Neural cell (in vitro differentiated cells): ENCODE data around the gene WDR17. TPM values are rescaled to one million over a fixed set of nuclear protein-coding genes. Genes with fewer than 3 reads are reported as not detected.
"Not testable (repeated sequence)": the region's sequence is repeated elsewhere in the genome, so short reads cannot be mapped to it uniquely, and the experiment has no call there.

Experiments
- H2AFZ ChIP-seq: fragments of 200-600, 300-800 bp; sonication (generic), shearing (Covaris generic); 2 replicates; pipeline ENCODE4 v1.6.0; 2014; ENCODE audit warnings: low read depth, mild to moderate bottlenecking, antibody characterized with exemption, low read length, moderate library complexity
- H3F3A ChIP-seq: fragments of 200-600 bp; shearing (Covaris generic); 2 replicates; pipeline ENCODE4 v1.6.1; 2016; ENCODE audit warnings: mild to moderate bottlenecking, moderate library complexity, mixed read lengths, antibody characterized with exemption, low read length; ENCODE audit not compliant: insufficient read depth, poor library complexity, severe bottlenecking
- H3K27ac ChIP-seq: fragments of 200-600, 300-800 bp; sonication (generic), shearing (Covaris generic); 2 replicates; pipeline ENCODE4 v1.5.1; 2014; ENCODE audit warnings: mild to moderate bottlenecking, low read length, moderate library complexity
- H3K27me3 ChIP-seq: fragments of 300-800, 200-600 bp; sonication (generic), shearing (Covaris generic); 2 replicates; pipeline ENCODE4 v1.6.0; 2014; ENCODE audit warnings: mild to moderate bottlenecking, low read depth, low read length, moderate library complexity; ENCODE audit not compliant: insufficient read depth
- H3K36me3 ChIP-seq: fragments of 300-800, 200-600 bp; sonication (generic), shearing (Covaris generic); 2 replicates; pipeline ENCODE4 v1.5.1; 2014; ENCODE audit warnings: mild to moderate bottlenecking, antibody characterized with exemption, low read length, moderate library complexity; ENCODE audit not compliant: insufficient read depth
- H3K4me2 ChIP-seq: fragments of 300-800, 200-600 bp; sonication (generic), shearing (Covaris generic); 2 replicates; pipeline ENCODE4 v1.6.0; 2014; ENCODE audit warnings: mild to moderate bottlenecking, low read length
- H3K4me3 ChIP-seq: fragments of 300-800, 200-600 bp; sonication (generic), shearing (Covaris generic); 2 replicates; pipeline ENCODE4 v1.5.1; 2014; ENCODE audit warnings: mild to moderate bottlenecking, low read length, moderate library complexity
- H3K79me2 ChIP-seq: fragments of 200-600 bp; shearing (Covaris generic); replicated peaks from 2 replicates; pipeline ENCODE4 v1.6.0; 2014; ENCODE audit warnings: mild to moderate bottlenecking, low read length, moderate library complexity; ENCODE audit not compliant: insufficient read depth
- H3K9ac ChIP-seq: fragments of 300-800, 200-600 bp; sonication (generic), shearing (Covaris generic); 2 replicates; pipeline ENCODE4 v1.6.1; 2016; ENCODE audit warnings: mild to moderate bottlenecking, low read length, mixed read lengths
- H3K9me2 ChIP-seq: fragments of 200-600 bp; shearing (Covaris generic); 2 replicates; pipeline ENCODE4 v1.6.1; 2016; ENCODE audit warnings: mild to moderate bottlenecking, low read length, mixed read lengths; ENCODE audit not compliant: insufficient read depth
- H3K9me3 ChIP-seq: fragments of 200-600, 300-800 bp; sonication (generic), shearing (Covaris generic); 2 replicates; pipeline ENCODE4 v1.6.1; 2016; ENCODE audit warnings: mild to moderate bottlenecking, mixed run types, low read length, moderate library complexity, mixed read lengths
- H4K20me1 ChIP-seq: fragments of 200-600 bp; shearing (Covaris generic); 2 replicates; pipeline ENCODE4 v1.6.1; 2016; ENCODE audit warnings: mild to moderate bottlenecking, mixed run types; ENCODE audit not compliant: insufficient read depth
- EP300 ChIP-seq: fragments of 450-650 bp; conservative IDR thresholded peaks from 2 replicates; pipeline ENCODE4 v1.6.1; 2014; ENCODE audit warnings: antibody characterized with exemption, mild to moderate bottlenecking, moderate library complexity; ENCODE audit not compliant: poor library complexity, severe bottlenecking
- EZH2 ChIP-seq: fragments of 200-600, 300-800 bp; shearing (Covaris generic), sonication (generic); IDR thresholded peaks from 2 replicates; pipeline ENCODE4 v1.6.1; 2014; ENCODE audit warnings: antibody characterized with exemption, low read length, borderline replicate concordance, mild to moderate bottlenecking; ENCODE audit not compliant: insufficient read depth, poor library complexity, severe bottlenecking
- MXI1 ChIP-seq: fragments of 450-650 bp; conservative IDR thresholded peaks from 2 replicates; pipeline ENCODE4 v1.6.1; 2014; ENCODE audit warnings: antibody characterized with exemption, mild to moderate bottlenecking; ENCODE audit not compliant: poor library complexity, severe bottlenecking
- POLR2AphosphoS5 ChIP-seq: IDR thresholded peaks from 2 replicates; pipeline ENCODE4 v1.6.1; 2012
- RAD21 ChIP-seq: fragments of 450-650 bp; conservative IDR thresholded peaks from 2 replicates; pipeline ENCODE4 v1.6.1; 2014; ENCODE audit warnings: antibody characterized with exemption, mild to moderate bottlenecking, moderate library complexity
- SMC3 ChIP-seq: fragments of 450-650 bp; conservative IDR thresholded peaks from 2 replicates; pipeline ENCODE4 v1.6.1; 2014; ENCODE audit warnings: antibody characterized with exemption, mild to moderate bottlenecking, moderate library complexity; ENCODE audit not compliant: poor library complexity
- TAF1 ChIP-seq: IDR thresholded peaks from 2 replicates; pipeline ENCODE4 v1.6.1; 2012; ENCODE audit warnings: low read depth
- polyA plus RNA-seq: library from polyadenylated mRNA; depleted of rRNA; stranded (reverse); fragments of >200 nt; gene quantifications from 2 replicates; pipeline ENCODE4 v1.2.3, GENCODE V29; 2014
- TF ChIP-seq, protein P1 (sequence below): IDR thresholded peaks from 2 replicates; pipeline ENCODE4 v1.6.1; 2012; ENCODE audit warnings: borderline replicate concordance
- TF ChIP-seq, protein P2 (sequence below): fragments of 450-650 bp; IDR thresholded peaks from 2 replicates; pipeline ENCODE4 v1.5.1; 2014; ENCODE audit warnings: antibody characterized with exemption, mild to moderate bottlenecking, moderate library complexity; ENCODE audit not compliant: poor library complexity, severe bottlenecking

Gene WDR17
- polyA plus RNA-seq, 1 donor from 2014 or later = 59.1 TPM

DNA sequence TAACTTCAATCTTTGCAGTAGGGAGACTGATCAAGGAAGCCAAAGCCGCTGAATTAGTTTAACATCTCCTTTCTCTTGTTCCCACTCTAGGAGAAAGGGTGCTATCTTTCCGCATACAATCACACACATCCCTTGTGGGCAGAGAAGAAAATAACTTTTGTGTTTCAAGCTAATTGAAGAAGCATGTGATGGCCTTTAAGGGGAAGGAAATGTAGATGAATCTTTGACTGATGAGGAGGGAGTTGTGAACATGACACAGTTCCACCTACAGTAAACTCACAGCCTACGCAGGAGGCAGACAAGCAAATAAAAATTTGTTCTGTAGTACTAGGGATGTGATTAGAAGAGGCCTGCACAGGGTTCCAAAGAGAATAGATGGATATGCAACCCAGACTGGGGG is 144.5 kb downstream of the WDR17 start:
- Histone ChIP-seq H2AFZ (no peak overlapping the region), H3F3A (no peaks in the 10 kb centered on the region), H3K9me3 (no peaks in the 10 kb centered on the region), H3K4me3 (no peak overlapping the region), H3K9me2 (no peaks in the 10 kb centered on the region), H3K79me2 (no peaks in the 10 kb centered on the region), H3K9ac (no peak overlapping the region), H3K27ac (no peak overlapping the region), H3K36me3 (no peaks in the 10 kb centered on the region), H3K4me2 (no peak overlapping the region), H4K20me1 (no peaks in the 10 kb centered on the region), H3K27me3 (no peaks in the 10 kb centered on the region)
- no peak for TF ChIP-seq EP300
- TF ChIP-seq TAF1 = no peak
- no peak for TF ChIP-seq POLR2AphosphoS5
- TF ChIP-seq SMC3 = no peak
- TF ChIP-seq, protein P1, sequence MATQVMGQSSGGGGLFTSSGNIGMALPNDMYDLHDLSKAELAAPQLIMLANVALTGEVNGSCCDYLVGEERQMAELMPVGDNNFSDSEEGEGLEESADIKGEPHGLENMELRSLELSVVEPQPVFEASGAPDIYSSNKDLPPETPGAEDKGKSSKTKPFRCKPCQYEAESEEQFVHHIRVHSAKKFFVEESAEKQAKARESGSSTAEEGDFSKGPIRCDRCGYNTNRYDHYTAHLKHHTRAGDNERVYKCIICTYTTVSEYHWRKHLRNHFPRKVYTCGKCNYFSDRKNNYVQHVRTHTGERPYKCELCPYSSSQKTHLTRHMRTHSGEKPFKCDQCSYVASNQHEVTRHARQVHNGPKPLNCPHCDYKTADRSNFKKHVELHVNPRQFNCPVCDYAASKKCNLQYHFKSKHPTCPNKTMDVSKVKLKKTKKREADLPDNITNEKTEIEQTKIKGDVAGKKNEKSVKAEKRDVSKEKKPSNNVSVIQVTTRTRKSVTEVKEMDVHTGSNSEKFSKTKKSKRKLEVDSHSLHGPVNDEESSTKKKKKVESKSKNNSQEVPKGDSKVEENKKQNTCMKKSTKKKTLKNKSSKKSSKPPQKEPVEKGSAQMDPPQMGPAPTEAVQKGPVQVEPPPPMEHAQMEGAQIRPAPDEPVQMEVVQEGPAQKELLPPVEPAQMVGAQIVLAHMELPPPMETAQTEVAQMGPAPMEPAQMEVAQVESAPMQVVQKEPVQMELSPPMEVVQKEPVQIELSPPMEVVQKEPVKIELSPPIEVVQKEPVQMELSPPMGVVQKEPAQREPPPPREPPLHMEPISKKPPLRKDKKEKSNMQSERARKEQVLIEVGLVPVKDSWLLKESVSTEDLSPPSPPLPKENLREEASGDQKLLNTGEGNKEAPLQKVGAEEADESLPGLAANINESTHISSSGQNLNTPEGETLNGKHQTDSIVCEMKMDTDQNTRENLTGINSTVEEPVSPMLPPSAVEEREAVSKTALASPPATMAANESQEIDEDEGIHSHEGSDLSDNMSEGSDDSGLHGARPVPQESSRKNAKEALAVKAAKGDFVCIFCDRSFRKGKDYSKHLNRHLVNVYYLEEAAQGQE = no peak
- TF ChIP-seq, protein P2, sequence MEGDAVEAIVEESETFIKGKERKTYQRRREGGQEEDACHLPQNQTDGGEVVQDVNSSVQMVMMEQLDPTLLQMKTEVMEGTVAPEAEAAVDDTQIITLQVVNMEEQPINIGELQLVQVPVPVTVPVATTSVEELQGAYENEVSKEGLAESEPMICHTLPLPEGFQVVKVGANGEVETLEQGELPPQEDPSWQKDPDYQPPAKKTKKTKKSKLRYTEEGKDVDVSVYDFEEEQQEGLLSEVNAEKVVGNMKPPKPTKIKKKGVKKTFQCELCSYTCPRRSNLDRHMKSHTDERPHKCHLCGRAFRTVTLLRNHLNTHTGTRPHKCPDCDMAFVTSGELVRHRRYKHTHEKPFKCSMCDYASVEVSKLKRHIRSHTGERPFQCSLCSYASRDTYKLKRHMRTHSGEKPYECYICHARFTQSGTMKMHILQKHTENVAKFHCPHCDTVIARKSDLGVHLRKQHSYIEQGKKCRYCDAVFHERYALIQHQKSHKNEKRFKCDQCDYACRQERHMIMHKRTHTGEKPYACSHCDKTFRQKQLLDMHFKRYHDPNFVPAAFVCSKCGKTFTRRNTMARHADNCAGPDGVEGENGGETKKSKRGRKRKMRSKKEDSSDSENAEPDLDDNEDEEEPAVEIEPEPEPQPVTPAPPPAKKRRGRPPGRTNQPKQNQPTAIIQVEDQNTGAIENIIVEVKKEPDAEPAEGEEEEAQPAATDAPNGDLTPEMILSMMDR = no peak
- no peak for TF ChIP-seq MXI1
- no peak for TF ChIP-seq EZH2
- no peak for TF ChIP-seq RAD21

DNA sequence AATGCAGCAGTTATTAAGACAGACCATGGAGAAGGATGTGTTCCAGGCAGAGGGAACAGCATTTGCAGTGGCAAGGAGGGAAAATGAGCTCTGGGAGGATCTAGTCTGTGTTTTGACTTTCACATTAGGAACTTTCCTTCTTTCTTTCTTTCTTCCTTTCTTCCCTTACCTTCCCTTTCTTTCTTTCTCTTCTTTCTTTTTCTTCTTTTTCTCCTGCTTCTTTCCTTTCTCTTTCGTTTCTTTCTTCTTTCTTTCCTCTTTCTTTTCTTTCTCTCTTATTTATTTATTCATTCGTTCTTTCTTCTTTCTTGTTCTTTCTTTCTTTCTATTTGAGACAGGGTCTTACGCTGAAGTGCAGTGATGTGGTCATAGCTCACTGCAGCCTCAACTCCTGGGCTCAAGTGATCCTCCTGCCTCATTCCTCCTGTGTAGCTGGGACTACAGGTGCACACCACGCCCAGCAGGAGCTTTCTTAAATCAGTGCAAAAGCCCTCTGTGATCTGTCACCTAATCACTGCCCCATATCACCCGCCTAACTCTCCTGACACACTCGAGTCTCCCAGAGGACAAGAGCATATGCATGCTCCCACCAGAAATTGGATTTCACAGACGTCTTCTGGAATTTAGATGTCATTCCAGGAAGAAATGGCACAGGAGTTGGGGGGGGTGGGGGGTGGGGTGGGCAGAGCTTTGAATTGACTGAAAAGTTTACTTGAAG is 145.1 kb downstream of the WDR17 start:
- Histone ChIP-seq H3F3A (no peaks in the 10 kb centered on the region), H2AFZ (no peak overlapping the region), H4K20me1 (no peaks in the 10 kb centered on the region), H3K36me3 (no peaks in the 10 kb centered on the region), H3K9me2 (no peaks in the 10 kb centered on the region), H3K4me2 (no peak overlapping the region), H3K27me3 (no peaks in the 10 kb centered on the region), H3K4me3 (no peak overlapping the region), H3K27ac (no peak overlapping the region), H3K9ac (no peak overlapping the region), H3K9me3 (no peaks in the 10 kb centered on the region), H3K79me2 (no peaks in the 10 kb centered on the region)
- TF ChIP-seq, protein P1 = no peak
- TF ChIP-seq EP300 (no peak), POLR2AphosphoS5 (no peak), EZH2 (no peak), RAD21 (no peak), TAF1 (no peak)
- TF ChIP-seq, protein P2 = no peak

DNA sequence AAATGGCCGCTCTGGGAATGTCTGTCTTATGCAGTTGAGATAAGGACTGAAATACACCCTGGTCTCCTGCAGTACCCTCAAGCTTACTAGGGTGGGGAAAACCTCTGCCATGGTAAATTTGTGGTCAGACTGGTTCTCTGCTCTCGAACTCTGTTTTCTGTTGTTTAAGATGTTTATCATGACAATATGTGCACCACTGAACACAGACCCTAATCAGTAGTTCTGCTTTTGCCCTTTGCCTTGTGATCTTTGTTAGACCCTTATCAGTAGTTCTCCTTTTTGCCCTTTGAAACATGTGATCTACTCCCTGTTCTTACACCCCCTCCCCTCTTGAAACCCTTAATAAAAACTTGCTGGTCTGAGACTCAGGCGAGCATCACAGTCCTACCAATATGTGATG is 146.7 kb downstream of the WDR17 start:
- not testable (repeated sequence) for H3K9ac ChIP-seq, H4K20me1 ChIP-seq, H2AFZ ChIP-seq, H3K36me3 ChIP-seq, H3K27me3 ChIP-seq, H3F3A ChIP-seq, H3K4me2 ChIP-seq, H3K9me3 ChIP-seq, H3K79me2 ChIP-seq, H3K4me3 ChIP-seq, H3K27ac ChIP-seq, H3K9me2 ChIP-seq
